ENCODE measurements around the gene CTNNA2.

Gene CTNNA2

GRCh38 chr2:79776461-79776860 lies 263.6 kb downstream of the CTNNA2 start:
- H2BK12ac ChIP-seq (ENCODE audit: low read length), result no peak overlapping the region
- H3K4me2 ChIP-seq (ENCODE audit: insufficient read depth, low read length, poor library complexity, severe bottlenecking), result no peak overlapping the region
- H3K14ac ChIP-seq (ENCODE audit: low read length), result no peak overlapping the region
- no peak overlapping the region for H2AK5ac ChIP-seq (ENCODE audit: low read depth, low read length)
- H4K91ac ChIP-seq (ENCODE audit: low read depth, low read length, poor library complexity), result no peak overlapping the region
- no peak for DNase-seq (ENCODE audit: low spot score)
- no CpG with 5 or more reads among the region's 2 CpGs for WGBS, 2 donors (ENCODE audit: extremely low coverage in 2 of 2, insufficient read length in 2 of 2, insufficient replicate concordance in 1 of 2)
- no peak overlapping the region for H3K4me3 ChIP-seq (ENCODE audit: low read length in 2 of 2)
- H3K27ac ChIP-seq (replicated peaks; ENCODE audit: low read length), result no peak overlapping the region
- no peaks in the 10 kb centered on the region for H3K36me3 ChIP-seq (replicated peaks in 1 of 2; ENCODE audit: control insufficient read depth in 2 of 2, insufficient read depth in 2 of 2, low read length in 2 of 2)
- no peak overlapping the region for H3K4ac ChIP-seq (ENCODE audit: low read length)
- H4K8ac ChIP-seq (ENCODE audit: low read depth, low read length), result no peak overlapping the region
- H3K9ac ChIP-seq (ENCODE audit: low read depth, low read length, poor library complexity), result no peak overlapping the region
- peak overlapping the region; percentile 15 for H2AFZ ChIP-seq (ENCODE audit: low read length)
- H2BK15ac ChIP-seq (ENCODE audit: low read length), result no peak overlapping the region
- no peaks in the 10 kb centered on the region for H3K9me3 ChIP-seq (replicated peaks in 1 of 2; ENCODE audit: control insufficient read depth in 2 of 2, insufficient read depth in 1 of 2, low read depth in 1 of 2, low read length in 2 of 2)
- no peak overlapping the region for H3K23ac ChIP-seq (ENCODE audit: low read depth, low read length, poor library complexity)
- no peaks in the 10 kb centered on the region for H3K27me3 ChIP-seq (ENCODE audit: control insufficient read depth in 3 of 3, insufficient read depth in 3 of 3, low read depth in 1 of 3, low read length in 3 of 3)
- H2BK5ac ChIP-seq (ENCODE audit: low read length), result no peak overlapping the region
- H3K18ac ChIP-seq (ENCODE audit: low read length), result no peak overlapping the region
- no peaks in the 10 kb centered on the region for H3K79me1 ChIP-seq (ENCODE audit: low read depth, low read length)
- H3K4me1 ChIP-seq (ENCODE audit: control insufficient read depth in 2 of 2, insufficient read depth in 1 of 2, low read depth in 1 of 2, low read length in 2 of 2), result peaks cover 11 to 12% of the 10 kb centered on the region in 2 donors
- no peak overlapping the region for H2BK120ac ChIP-seq (ENCODE audit: low read depth, low read length)

- Histone ChIP-seq H3K27ac (replicated peaks; ENCODE audit: low read length) (no peak overlapping the region), H2BK12ac (ENCODE audit: low read length) (no peak overlapping the region), H3K9ac (ENCODE audit: low read depth, low read length, poor library complexity) (no peak overlapping the region), H4K91ac (ENCODE audit: low read depth, low read length, poor library complexity) (no peak overlapping the region), H2AFZ (ENCODE audit: low read length) (peak overlapping the region; percentile 39), H3K4ac (ENCODE audit: low read length) (no peak overlapping the region), H3K79me1 (ENCODE audit: low read depth, low read length) (no peaks in the 10 kb centered on the region), H3K9me3 (replicated peaks in 1 of 2; ENCODE audit: control insufficient read depth in 2 of 2, insufficient read depth in 1 of 2, low read depth in 1 of 2, low read length in 2 of 2) (no peaks in the 10 kb centered on the region), H3K4me2 (ENCODE audit: insufficient read depth, low read length, poor library complexity, severe bottlenecking) (no peak overlapping the region), H4K8ac (ENCODE audit: low read depth, low read length) (no peak overlapping the region), H3K23ac (ENCODE audit: low read depth, low read length, poor library complexity) (no peak overlapping the region), H3K14ac (ENCODE audit: low read length) (no peak overlapping the region), H3K27me3 (ENCODE audit: control insufficient read depth in 3 of 3, insufficient read depth in 3 of 3, low read depth in 1 of 3, low read length in 3 of 3) (no peaks in the 10 kb centered on the region), H2BK15ac (ENCODE audit: low read length) (no peak overlapping the region), H2AK5ac (ENCODE audit: low read depth, low read length) (no peak overlapping the region), H2BK120ac (ENCODE audit: low read depth, low read length) (no peak overlapping the region), H3K18ac (ENCODE audit: low read length) (peak overlapping the region; percentile 30), H3K4me3 (ENCODE audit: low read length in 2 of 2) (no peak overlapping the region), H2BK5ac (ENCODE audit: low read length) (no peak overlapping the region), H3K4me1 (ENCODE audit: control insufficient read depth in 2 of 2, insufficient read depth in 1 of 2, low read depth in 1 of 2, low read length in 2 of 2) (peaks cover 2 to 8% of the 10 kb centered on the region in 2 donors), H3K36me3 (replicated peaks in 1 of 2; ENCODE audit: control insufficient read depth in 2 of 2, insufficient read depth in 2 of 2, low read length in 2 of 2) (no peaks in the 10 kb centered on the region)
- DNase-seq (ENCODE audit: low spot score), result no peak
- no CpG with 5 or more reads among the region's 1 CpG for WGBS, 2 donors (ENCODE audit: extremely low coverage in 2 of 2, insufficient read length in 2 of 2, insufficient replicate concordance in 1 of 2)
These were observed 267.9 kb downstream of the CTNNA2 start for GRCh38 chr2:79780781-79781180.

- peaks cover 2 to 8% of the 10 kb centered on the region in 2 donors for H3K4me1 ChIP-seq (ENCODE audit: control insufficient read depth in 2 of 2, insufficient read depth in 1 of 2, low read depth in 1 of 2, low read length in 2 of 2)
- no CpG with 5 or more reads among the region's 4 CpGs for WGBS, 2 donors (ENCODE audit: extremely low coverage in 2 of 2, insufficient read length in 2 of 2, insufficient replicate concordance in 1 of 2)
- H4K8ac ChIP-seq (ENCODE audit: low read depth, low read length), result no peak overlapping the region
- no peak overlapping the region for H3K4me3 ChIP-seq (ENCODE audit: low read length in 2 of 2)
- DNase-seq (ENCODE audit: low spot score), result peak; percentile 26
- no peak overlapping the region for H3K23ac ChIP-seq (ENCODE audit: low read depth, low read length, poor library complexity)
- no peak overlapping the region for H3K9ac ChIP-seq (ENCODE audit: low read depth, low read length, poor library complexity)
- H2BK120ac ChIP-seq (ENCODE audit: low read depth, low read length), result no peak overlapping the region
- no peak overlapping the region for H2AK5ac ChIP-seq (ENCODE audit: low read depth, low read length)
- peak overlapping the region; percentile 23 for H3K4me2 ChIP-seq (ENCODE audit: insufficient read depth, low read length, poor library complexity, severe bottlenecking)
- no peak overlapping the region for H3K4ac ChIP-seq (ENCODE audit: low read length)
- no peak overlapping the region for H2BK5ac ChIP-seq (ENCODE audit: low read length)
- H3K14ac ChIP-seq (ENCODE audit: low read length), result no peak overlapping the region
- H4K91ac ChIP-seq (ENCODE audit: low read depth, low read length, poor library complexity), result no peak overlapping the region
- peak overlapping the region; percentile 66 for H3K27ac ChIP-seq (replicated peaks; ENCODE audit: low read length)
- H2BK12ac ChIP-seq (ENCODE audit: low read length), result no peak overlapping the region
- no peak overlapping the region for H3K18ac ChIP-seq (ENCODE audit: low read length)
- no peak overlapping the region for H2BK15ac ChIP-seq (ENCODE audit: low read length)
- no peaks in the 10 kb centered on the region for H3K27me3 ChIP-seq (ENCODE audit: control insufficient read depth in 3 of 3, insufficient read depth in 3 of 3, low read depth in 1 of 3, low read length in 3 of 3)
- H3K9me3 ChIP-seq (replicated peaks in 1 of 2; ENCODE audit: control insufficient read depth in 2 of 2, insufficient read depth in 1 of 2, low read depth in 1 of 2, low read length in 2 of 2), result no peaks in the 10 kb centered on the region
- H2AFZ ChIP-seq (ENCODE audit: low read length), result peak overlapping the region; percentile 52
- no peaks in the 10 kb centered on the region for H3K36me3 ChIP-seq (replicated peaks in 1 of 2; ENCODE audit: control insufficient read depth in 2 of 2, insufficient read depth in 2 of 2, low read length in 2 of 2)
- H3K79me1 ChIP-seq (ENCODE audit: low read depth, low read length), result no peaks in the 10 kb centered on the region
These were observed 270.0 kb downstream of the CTNNA2 start for GRCh38 chr2:79782576-79783452.

- Histone ChIP-seq H2BK15ac (ENCODE audit: low read length) (no peak overlapping the region), H2BK5ac (ENCODE audit: low read length) (no peak overlapping the region), H2AFZ (ENCODE audit: low read length) (no peak overlapping the region), H3K18ac (ENCODE audit: low read length) (no peak overlapping the region), H4K8ac (ENCODE audit: low read depth, low read length) (no peak overlapping the region), H3K4ac (ENCODE audit: low read length) (no peak overlapping the region), H2AK5ac (ENCODE audit: low read depth, low read length) (no peak overlapping the region), H3K27ac (replicated peaks; ENCODE audit: low read length) (no peak overlapping the region), H3K23ac (ENCODE audit: low read depth, low read length, poor library complexity) (no peak overlapping the region), H2BK120ac (ENCODE audit: low read depth, low read length) (no peak overlapping the region), H3K14ac (ENCODE audit: low read length) (no peak overlapping the region), H3K4me1 (ENCODE audit: control insufficient read depth in 2 of 2, insufficient read depth in 1 of 2, low read depth in 1 of 2, low read length in 2 of 2) (no peaks in the 10 kb centered on the region), H3K9me3 (replicated peaks in 1 of 2; ENCODE audit: control insufficient read depth in 2 of 2, insufficient read depth in 1 of 2, low read depth in 1 of 2, low read length in 2 of 2) (no peaks in the 10 kb centered on the region), H3K79me1 (ENCODE audit: low read depth, low read length) (no peaks in the 10 kb centered on the region), H3K36me3 (replicated peaks in 1 of 2; ENCODE audit: control insufficient read depth in 2 of 2, insufficient read depth in 2 of 2, low read length in 2 of 2) (no peaks in the 10 kb centered on the region), H3K27me3 (ENCODE audit: control insufficient read depth in 3 of 3, insufficient read depth in 3 of 3, low read depth in 1 of 3, low read length in 3 of 3) (no peaks in the 10 kb centered on the region), H3K9ac (ENCODE audit: low read depth, low read length, poor library complexity) (no peak overlapping the region), H3K4me3 (ENCODE audit: low read length in 2 of 2) (no peak overlapping the region), H3K4me2 (ENCODE audit: insufficient read depth, low read length, poor library complexity, severe bottlenecking) (no peak overlapping the region), H2BK12ac (ENCODE audit: low read length) (no peak overlapping the region), H4K91ac (ENCODE audit: low read depth, low read length, poor library complexity) (no peak overlapping the region)
- WGBS, 2 donors (ENCODE audit: extremely low coverage in 2 of 2, insufficient read length in 2 of 2, insufficient replicate concordance in 1 of 2), result no CpG with 5 or more reads among the region's 7 CpGs
- no peak for DNase-seq (ENCODE audit: low spot score)
These were observed 276.3 kb downstream of the CTNNA2 start for GRCh38 chr2:79788952-79789651.
